GM21381 (cell line): Measurements from ENCODE around the gene TCEAL3.
"Not testable (repeated sequence)": the region's sequence is repeated elsewhere in the genome, so short reads cannot be mapped to it uniquely, and the experiment has no call there.

Experiments
- ATAC-seq: cut with Tn5 transposase; IDR thresholded peaks from one replicate; pipeline ENCODE4 v1.9.1; 2021; ENCODE audit warnings: mild to moderate bottlenecking, moderate library complexity; ENCODE audit not compliant: unreplicated experiment

TCEAL3 gene, protein sequence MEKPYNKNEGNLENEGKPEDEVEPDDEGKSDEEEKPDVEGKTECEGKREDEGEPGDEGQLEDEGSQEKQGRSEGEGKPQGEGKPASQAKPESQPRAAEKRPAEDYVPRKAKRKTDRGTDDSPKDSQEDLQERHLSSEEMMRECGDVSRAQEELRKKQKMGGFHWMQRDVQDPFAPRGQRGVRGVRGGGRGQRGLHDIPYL

DNA sequence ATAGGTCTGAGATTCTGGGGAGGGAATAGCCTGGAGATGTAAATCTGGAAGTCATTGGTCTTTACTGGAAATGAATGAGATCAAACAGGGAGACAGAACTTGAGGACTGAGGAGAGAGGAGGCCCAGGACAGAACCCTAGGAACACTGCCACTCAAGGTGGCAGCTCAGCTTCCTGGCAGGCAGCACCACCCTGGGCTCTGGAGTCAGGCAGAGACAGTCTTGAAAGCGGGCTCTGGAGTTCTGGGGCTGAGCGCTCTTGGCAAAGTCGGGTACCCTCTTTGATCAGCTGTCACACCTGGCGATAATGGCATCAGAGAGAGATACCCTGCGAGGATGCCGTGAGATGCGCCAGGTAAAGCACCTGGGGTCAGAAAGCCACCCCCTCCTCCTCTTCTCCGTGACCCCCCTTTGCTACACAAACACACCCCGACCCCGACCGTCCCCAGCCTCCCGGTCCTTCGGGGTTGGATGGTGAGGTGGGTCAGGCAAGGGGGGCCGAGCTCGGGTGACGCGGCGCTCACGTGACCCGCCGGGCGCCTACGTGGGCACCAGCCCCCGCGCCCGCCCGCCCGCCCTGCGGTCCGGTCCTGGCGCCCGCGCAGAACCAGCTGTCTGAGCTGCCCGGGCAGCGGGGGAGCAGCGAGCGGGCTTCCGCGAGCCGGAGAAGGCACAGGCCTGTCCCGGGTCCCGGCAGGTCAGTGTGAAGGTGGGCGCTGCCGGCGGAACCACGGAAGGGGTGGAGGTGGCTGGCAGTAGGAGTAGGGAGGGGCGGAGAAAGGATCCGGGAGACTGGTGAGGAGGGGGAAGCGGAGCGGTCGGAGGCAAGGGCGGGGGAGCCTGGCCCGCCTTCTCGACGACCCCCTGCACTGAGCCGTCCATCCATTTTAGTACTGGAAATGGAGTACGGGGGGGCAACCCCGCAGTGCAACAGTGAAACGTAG, at the start of gene TCEAL3:
Gene TCEAL3, plus strand, starts transcription at position 600 of the 942 bp plus-strand sequence. CDS start 1,102 bp downstream, outside the sequence.
- ATAC-seq, result peak; percentile 82

DNA sequence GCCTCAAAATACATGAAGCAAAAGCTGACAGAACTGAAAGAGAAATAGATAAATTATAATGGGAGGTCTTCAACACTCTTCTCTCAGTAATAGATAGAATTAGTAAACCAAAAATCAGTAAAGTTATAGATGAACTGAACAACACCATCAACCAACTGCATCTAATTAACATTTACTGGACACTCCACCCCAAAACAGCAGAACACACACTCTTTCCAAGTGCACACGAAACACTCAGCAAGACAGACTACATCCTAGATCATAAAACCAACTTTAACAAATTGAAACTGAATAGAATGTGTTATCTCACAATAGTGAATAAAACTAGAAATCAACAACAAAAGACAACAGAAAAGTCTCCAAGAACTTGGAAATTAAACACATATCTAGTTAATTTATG, 47.5 kb upstream of the TCEAL3 start:
- ATAC-seq, result no peak

DNA sequence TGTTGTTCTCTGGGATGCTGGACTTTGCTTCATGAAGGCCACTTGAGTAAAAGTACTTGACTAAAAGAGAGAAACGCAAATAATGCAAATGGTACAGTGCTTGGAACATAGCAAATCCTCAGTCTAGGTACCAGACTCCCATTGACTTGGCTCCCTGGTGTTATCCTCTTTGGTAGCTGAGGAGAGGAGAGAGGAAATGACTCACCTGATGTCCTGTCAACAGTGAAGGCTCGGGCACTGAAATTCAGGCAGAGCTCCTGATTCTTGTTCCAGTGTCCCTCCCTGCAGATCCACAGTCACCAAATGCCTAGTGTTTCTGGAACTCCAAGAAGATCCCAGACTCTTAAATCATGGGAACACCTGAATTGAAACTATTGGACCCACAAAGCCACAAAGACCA, 45.0 kb upstream of the TCEAL3 start:
- ATAC-seq, result no peak

DNA sequence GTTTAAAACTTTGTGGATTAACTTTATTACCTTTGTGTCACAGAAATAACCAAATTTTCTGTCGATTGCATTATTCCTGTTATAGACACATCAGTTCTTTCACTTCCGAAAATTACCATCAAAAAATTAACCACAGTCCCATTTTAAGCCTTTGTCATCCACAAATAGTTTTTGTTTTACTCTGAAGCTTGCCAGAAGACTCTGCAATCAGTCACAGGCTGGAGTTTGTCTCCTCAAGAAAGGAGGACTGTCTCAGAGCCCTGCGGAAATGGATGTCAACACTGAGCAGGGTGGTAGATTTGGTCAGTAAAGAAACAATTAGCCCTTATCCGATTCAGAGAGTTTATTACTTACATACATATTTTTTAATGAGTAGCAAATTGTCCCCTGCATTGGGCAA, 42.6 kb upstream of the TCEAL3 start:
- peak; percentile 43 for ATAC-seq

DNA sequence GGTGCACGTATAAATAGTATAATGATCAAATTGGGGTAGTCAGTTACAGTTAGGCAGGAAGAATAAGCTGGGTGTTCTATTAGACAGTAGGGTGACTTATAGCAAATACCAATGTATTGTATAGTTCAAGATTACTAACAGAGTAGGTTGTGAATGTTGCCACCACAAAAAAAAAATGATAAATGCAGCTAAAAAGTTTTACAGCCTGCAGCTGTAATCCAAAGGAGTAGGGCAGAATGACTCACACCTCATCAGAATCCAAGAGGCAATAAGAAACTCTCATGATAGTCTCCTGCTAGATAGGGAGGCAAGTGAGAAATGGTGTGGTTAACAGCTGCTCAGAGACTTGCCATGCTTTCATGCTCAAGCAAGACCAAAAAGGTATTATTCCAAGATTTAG, 42.0 kb upstream of the TCEAL3 start:
- ATAC-seq, result no peak

DNA sequence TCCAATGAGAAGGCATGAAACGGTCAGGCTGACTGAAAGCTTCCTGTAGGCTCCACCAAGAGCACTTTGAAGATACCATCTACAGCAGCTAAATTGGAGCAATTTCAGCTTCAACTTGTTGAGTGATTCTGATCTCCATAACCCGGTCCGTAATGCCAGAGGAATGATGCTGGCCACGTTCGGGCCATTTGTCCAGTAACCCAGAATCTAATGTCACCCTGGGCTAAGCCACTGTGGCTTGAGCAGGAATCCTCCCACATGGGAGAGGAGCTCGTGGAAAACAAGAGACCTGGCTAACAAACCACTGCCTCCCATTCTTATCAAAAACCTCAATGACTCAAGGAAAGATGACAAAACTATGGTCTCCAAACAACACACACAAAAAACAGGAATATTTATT, 36.6 kb upstream of the TCEAL3 start:
- ATAC-seq, result no peak

DNA sequence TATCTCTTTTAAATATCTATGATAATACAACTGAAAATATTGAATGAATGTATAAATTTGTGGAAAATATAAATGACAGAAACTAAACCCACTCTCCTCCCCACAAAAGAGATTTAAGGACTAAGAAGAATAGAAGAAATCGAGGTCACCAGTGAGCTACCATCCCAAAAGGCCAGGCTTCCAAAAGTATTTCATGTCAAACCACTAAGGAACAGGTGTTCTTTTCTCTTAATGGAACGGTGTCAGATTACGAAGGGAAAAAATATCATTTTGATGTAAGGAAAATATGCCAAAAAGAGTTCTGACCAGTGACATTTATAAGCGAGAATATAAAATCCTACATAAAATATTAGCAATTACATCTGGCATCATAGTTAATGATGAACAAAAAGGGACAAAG, 36.0 kb upstream of the TCEAL3 start:
- ATAC-seq, result no peak

DNA sequence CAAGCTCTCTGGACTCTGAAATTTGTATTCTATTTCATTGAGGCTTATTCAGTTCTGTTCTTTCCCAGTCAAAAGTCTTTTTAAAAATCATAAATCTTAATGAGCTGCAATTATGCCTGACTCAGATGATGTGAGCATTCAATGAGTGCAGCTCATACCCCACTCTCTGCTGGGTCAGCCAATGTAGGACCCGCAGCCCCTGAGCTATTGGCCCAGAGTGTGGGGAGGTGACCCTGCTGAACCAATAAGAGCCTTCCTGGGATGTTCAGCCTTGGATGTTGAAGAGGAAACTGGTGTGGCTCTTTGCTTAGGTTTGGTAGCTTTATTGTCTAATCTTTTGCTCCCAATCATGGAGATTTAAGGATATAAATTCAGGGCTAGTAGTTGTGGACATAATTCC, 34.6 kb upstream of the TCEAL3 start:
- ATAC-seq, result no peak

DNA sequence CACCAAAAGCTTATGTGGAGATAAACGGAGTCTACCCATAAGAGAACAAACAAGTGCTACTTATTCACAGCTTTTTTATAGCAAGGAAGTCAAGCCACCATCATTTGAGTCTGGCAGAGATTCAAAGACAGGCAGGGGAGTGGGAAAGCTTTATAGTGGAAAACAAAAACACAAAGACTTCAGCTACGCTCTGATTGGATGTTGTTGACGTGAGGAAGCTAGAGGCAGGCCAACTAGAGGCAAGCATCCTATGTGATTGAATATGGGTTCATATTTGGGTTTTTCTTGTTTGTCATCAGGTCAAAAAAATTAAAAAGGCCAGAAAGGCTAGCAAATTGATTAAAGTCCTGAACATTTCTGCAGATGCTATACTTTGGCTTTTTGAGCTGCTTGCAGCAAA, 23.2 kb upstream of the TCEAL3 start:
- no peak for ATAC-seq

DNA sequence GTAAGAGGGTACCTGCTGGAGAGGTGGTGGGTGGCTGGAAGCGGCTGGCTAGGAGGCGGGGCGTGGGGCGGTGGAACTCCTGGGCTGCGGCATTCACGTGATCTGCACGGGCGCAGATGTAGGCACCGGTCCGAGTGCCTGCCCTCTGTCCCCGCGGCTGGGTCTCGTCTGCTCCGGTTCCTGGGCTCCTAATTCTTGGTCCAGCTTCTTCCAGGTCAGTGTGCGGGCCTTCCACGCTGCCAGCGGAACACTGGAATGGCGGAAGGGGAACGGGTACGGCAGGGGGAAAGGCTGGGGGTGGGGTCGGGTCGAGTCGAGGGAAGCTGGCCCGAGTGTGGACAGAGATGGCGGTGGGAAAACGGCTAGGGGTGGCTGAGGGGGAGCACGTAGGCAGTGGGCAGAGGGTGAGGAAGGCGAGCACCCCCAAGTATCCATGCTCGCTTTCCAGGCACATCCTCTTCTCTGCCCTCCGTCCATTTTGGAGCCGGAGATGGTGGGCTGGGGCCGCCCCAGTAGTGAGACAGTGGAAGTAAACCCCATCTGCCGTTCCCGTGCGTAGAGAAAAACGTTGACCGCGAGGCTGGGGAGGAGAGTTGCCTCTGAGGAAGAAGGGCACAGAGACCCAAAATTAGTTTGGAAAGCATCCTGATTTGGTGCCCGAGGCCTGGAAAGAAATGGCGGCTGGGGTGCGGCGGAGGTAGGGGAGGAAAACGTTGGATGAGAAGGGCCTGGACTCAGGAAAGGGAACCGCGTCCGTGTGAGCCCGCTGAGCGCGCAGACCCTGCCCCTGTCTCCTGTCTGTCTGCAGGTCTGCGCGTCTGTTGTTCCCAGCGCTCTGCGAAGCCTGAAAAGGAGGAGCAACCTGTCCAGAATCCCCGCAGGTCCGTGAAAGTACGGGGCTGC, 22.1 kb upstream of the TCEAL3 start, which contains the start of gene TCEAL4:
Gene TCEAL4, plus strand, starts transcription at position 105 of the 903 bp plus-strand sequence. CDS start 1,161 bp downstream, outside the sequence.
- ATAC-seq, result peak; percentile 95

DNA sequence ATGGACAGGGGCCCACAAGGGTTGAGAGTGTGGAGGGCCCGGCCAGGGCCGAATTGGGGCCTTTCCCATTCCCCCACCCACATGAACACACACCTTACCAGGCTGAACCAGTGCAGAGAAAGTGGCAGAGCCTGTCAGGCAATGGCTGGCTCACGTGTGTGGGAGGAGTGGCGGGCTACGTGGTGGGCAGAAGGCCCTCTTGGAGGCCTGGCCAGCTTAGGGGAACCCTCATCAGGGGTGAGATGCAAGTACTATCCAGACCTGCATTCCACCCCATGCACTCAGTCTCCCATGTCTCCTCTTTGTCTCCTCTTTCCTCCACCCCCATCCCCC, 21.5 kb upstream of the TCEAL3 start:
- ATAC-seq, result no peak

DNA sequence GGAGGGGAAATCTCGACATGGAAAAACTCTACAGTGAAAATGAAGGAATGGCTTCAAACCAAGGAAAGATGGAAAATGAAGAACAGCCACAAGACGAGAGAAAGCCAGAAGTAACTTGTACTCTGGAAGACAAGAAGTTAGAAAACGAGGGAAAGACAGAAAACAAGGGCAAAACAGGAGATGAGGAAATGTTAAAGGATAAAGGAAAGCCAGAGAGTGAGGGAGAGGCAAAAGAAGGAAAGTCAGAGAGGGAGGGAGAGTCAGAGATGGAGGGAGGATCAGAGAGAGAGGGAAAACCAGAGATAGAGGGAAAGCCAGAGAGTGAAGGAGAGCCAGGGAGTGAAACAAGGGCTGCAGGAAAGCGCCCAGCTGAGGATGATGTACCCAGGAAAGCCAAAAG, 21.1 kb upstream of the TCEAL3 start:
- ATAC-seq, result no peak

DNA sequence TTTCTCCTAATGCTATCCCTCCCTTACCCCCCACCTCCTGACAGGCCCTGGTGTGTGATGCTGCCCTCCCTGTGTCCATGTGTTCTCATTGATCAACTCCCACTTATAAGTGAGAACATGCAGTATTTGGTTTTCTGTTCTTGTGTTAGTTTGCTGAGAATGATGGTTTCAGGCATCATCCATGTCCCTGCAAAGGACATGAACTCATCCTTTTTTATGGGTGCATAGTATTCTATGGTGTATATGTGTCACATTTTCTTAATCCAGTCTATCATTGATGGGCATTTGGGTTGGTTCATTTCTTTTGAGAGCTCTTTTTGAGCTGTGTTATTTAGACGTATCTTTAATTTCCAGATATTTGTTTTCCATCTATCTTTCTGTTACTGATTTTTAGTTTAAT, 15.5 kb upstream of the TCEAL3 start:
- not testable (repeated sequence) for ATAC-seq

DNA sequence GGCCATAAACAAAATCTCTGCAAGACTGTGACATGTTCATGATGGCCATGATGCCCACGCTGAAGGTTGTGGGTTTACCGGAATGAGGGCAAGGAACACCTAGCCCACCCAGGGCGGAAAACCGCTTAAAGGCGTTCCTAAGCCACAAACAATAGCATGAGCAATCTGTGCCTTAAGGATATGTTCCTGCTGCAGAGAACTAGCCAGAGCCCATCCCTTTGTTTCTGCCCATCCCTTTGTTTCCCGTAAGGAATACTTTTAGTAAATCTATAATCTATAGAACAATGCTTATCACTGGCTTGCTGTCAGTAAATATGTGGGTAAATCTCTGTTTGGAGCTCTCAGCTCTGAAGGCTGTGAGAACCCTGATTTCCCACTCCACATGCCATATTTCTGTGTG, 12.6 kb upstream of the TCEAL3 start:
- ATAC-seq, result not testable (repeated sequence)

DNA sequence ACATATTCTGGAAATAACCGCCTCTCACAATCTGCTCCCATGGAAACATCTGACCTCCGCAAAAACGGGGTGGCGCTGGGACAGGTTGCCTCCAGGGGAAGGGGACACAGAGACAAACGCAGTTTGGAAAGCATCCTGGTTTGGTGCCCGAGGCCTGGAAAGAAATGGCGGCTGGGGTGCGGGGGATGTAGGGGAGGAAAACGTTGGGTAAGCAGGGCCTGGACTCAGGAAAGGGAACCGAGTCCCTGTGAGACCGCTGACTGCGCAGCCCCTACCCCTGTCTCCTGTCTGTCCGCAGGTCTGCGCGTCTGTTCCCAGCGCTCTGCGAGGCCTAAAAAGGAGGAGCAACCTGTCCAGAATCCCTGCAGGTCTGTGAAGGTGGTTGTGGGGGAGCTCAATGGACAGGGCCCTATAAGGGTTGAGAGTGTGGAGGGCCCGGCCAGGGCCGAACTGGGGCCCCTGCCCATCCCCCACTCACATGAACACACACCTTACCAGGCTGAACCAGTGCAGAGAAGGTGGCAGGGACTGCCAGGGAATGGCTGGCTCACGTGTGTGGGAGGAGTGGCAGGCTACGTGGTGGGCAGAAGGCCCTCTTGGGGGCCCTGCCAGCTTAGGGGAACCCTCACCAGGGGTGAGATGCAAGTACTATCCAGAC, 672 bp downstream of the TCEAL3 start:
- peak; percentile 29 for ATAC-seq

DNA sequence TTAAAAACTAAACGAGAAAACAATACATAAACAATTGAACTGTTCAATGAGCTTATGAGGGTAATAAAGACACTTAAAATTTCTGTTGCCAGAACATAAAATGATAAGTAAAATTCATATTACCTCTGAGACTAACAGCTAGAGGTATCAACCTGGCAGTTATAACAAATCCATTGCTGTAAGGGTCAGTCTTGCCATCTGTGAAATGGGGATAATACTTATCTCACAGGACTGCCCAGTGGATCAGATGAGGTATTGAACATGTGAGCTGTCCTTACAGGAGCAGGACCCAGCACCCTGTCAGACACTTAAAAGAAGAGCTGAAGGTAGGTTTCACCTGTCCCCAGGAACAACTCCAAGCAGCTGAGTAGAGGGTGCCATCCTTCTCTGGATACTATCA, 2.5 kb downstream of the TCEAL3 start:
- no peak for ATAC-seq

DNA sequence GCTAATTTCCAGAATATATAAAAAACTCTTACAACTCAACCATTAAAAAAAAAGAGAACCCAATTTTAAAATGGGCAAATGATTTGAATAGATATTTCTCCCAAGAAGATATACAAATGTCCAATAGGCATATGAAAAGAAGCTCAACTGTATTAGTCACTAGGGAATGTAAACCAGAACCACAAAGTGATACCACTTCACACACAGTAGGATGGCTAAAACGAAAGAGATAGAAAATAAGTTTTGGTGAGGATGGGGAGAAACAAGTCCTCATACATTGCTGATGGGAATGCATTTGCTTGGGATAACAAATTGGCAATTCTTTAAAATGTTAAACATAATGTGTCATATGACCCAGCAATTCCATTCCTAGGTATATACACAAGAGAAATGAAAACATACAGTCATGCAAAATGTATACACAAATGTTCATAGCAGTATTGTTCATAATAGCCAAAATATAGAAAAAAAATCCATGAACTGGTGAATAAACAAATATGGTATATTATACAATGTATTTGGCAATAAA, 5.7 kb downstream of the TCEAL3 start:
- no peak for ATAC-seq

DNA sequence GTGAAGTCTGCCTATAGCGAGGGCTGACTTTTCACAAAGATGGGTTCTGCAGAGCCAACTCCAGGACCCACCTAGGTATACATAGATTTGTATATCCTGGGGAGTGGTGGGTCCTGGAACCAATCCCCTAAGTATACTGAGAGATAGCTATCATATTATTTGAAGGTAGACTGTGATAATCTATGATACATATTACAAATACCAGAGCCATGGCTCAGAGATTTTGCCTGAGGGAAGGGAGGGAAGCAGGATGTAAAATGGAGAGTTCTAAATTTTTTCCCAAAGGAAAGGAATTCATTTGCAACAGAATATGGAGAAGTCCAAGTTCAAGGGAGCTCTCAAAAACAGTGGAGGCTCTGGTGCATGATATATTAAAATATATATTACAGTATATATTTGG, 7.2 kb downstream of the TCEAL3 start:
- ATAC-seq, result no peak

DNA sequence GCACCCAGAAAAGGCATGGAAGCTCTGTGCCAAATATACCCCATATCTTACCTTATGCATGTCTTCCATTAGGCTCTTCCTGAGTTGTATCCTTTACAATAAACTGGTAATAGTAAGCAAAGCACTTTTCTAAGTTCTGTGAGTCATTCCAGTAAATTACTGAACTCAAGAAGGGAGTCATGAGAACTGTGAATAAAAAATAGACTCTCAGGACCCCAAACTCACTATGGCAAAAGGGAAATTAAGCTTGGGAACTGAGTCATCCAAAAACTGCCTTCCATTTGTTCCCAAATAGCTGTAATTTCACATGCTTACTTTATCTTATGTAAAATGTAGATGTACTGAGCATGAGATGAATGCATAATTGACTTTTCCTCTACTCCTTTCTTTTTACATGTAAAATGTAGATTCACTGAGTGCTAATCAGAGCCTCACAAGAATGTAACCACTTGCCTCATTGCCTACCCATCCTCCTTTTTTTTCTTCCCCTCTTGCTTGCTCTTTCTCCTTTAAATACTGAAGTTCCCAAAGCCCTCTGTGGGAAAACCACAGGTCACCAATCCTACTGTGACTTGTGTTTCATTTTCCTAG, 8.1 kb downstream of the TCEAL3 start:
- ATAC-seq, result no peak

DNA sequence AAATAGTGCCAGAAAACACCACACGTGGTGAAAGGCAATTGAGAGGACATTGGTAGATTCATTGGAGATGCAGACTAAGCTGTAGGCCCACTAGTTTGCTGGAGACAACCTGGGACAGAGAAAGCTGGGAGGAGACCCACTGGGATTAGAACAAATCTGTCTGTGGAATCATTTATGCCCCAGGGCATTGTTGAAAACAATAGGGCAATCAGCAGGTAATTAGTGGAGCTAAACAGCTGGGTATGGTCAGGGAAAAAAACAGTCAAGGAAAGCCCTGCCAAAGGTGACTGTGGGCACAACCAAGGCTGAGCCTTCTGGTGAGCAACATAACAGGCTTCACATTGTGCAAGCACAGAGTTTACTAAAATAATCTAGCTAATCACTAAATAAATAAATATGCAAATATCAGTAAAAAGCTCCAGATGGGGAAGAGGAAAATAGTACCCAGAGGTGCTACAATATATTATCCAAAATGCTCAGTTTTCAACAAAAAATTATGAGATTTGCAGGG, 9.0 kb downstream of the TCEAL3 start:
- ATAC-seq, result no peak
